ENCODE results near the gene APOH. TPM values are rescaled to one million over a fixed set of nuclear protein-coding genes. Genes with fewer than 3 reads are reported as not detected.
A peak's percentile ranks its signal among the peaks of the same experiment; 100 is the strongest.

The APOH gene
- total and polyA plus RNA-seq, 2 of the 13 experiments (the other 11 are each of a cell fraction or from before 2014, with no cell fraction given) = 4,846 to 5,748 TPM

DNA sequence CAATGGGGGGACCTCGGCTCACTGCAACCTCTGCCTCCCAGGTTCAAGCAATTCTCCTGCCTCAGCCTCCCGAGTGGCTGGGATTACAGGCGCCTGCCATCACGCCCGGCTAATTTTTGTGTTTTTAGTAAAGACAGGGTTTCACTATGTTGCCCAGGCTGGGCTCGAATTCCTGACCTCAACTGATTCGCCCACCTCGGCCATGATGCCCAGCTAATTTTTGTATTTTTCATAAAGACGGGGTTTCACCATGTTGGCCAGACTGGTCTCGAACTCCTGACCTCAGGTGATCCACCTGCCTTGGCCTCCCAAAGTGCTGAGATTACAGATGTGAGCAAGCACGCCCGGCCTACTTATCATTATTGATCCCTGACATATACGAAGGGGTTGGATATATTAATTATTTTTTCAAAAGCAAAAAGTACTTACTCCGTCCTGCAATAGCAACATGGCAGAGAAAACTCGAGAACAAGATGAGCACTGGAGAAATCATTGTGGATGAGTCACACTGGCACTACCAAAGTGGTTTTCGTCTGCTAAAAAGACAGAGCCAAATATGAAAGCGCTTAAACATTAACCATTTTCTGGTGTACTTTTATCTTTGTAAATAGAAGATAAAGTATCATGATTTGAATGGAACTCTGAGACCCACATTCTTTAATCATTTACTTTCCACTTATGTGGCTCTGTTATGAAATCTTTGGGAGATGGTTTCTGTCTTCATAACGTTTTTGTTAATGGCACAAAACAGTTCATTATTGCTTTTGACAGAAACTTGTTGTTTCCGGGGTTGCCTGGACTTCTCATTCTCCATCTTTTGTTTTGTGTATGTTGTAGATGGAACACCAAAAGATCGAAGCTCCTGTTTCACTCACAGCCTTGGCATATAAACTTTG, at the start of gene APOH (continued):
- TF ChIP-seq, protein P1, sequence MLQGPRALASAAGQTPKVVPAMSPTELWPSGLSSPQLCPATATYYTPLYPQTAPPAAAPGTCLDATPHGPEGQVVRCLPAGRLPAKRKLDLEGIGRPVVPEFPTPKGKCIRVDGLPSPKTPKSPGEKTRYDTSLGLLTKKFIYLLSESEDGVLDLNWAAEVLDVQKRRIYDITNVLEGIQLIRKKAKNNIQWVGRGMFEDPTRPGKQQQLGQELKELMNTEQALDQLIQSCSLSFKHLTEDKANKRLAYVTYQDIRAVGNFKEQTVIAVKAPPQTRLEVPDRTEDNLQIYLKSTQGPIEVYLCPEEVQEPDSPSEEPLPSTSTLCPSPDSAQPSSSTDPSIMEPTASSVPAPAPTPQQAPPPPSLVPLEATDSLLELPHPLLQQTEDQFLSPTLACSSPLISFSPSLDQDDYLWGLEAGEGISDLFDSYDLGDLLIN (CRISPR knock-in tag; IDR thresholded peaks at IDR 0.05; ENCODE audit: borderline replicate concordance) = no peak; the same call in 1 of the 2 replicates
- TF ChIP-seq SATB2 (CRISPR knock-in tag; IDR thresholded peaks at IDR 0.05) (peak; percentile 86; the same call in 1 of the 2 replicates), ZNF326 (CRISPR knock-in tag; IDR thresholded peaks at IDR 0.05; ENCODE audit: borderline replicate concordance) (no peak), EP300 (IDR thresholded peaks at IDR 0.05; ENCODE audit: low read depth in 2 of 2, low read length in 2 of 2) (peak in 1 of 2 experiments; percentile 93; a peak in 3 of 4 replicates), EP300 (CRISPR knock-in tag; IDR thresholded peaks at IDR 0.05; ENCODE audit: borderline replicate concordance) (peak; percentile 34; the same call in 1 of the 2 replicates), ELF3 (CRISPR knock-in tag; IDR thresholded peaks at IDR 0.05) (peak; percentile 58), RNF2 (conservative IDR thresholded peaks at IDR 0.05; ENCODE audit: low read depth) (no peak), ZNF792 (CRISPR knock-in tag; IDR thresholded peaks at IDR 0.05) (peak; percentile 82), KDM5B (CRISPR knock-in tag; IDR thresholded peaks at IDR 0.05; ENCODE audit: borderline replicate concordance) (0 out of 2 replicates have a peak, but pooled peaks have one; percentile 68), ISL2 (CRISPR knock-in tag; IDR thresholded peaks at IDR 0.05) (peak; percentile 94), KAT8 (CRISPR knock-in tag; IDR thresholded peaks at IDR 0.05) (peak; percentile 69), ETV6 (CRISPR knock-in tag; conservative IDR thresholded peaks at IDR 0.05) (no peak), ZNF496 (CRISPR knock-in tag; IDR thresholded peaks at IDR 0.05; ENCODE audit: insufficient replicate concordance) (no peak), ESRRA (CRISPR knock-in tag; IDR thresholded peaks at IDR 0.05; ENCODE audit: low read depth) (no peak), XBP1 (CRISPR knock-in tag; IDR thresholded peaks at IDR 0.05) (peak; percentile 85; the same call in 1 of the 2 replicates), NCOA5 (CRISPR knock-in tag; IDR thresholded peaks at IDR 0.05) (peak; percentile 46; the same call in 1 of the 2 replicates), ZNF776 (CRISPR knock-in tag; IDR thresholded peaks at IDR 0.05) (no peak), PITX1 (CRISPR knock-in tag; IDR thresholded peaks at IDR 0.05) (no peak; the same call in 1 of the 2 replicates), FOXM1 (CRISPR knock-in tag; IDR thresholded peaks at IDR 0.05) (no peak)
- TF ChIP-seq, protein P2, sequence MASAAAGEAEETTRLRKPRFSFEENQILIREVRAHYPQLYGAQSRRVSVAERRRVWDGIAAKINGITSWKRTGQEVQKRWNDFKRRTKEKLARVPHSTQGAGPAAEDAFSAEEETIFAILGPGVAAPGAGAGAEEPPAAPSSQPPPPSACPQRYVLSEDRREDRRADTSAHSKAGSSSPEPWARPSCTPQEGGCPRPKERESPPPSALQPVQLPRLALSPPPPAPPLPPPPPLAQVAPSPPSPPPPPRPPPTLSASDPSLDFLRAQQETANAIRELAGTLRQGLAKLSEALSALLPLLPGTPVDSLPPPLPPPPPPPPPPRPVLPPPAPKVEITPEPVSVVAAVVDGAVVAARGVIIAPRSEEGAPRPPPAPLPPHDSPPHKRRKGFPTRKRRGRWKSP (CRISPR knock-in tag; IDR thresholded peaks at IDR 0.05) = peak; percentile 41; the same call in 1 of the 2 replicates
- TF ChIP-seq, protein P3, sequence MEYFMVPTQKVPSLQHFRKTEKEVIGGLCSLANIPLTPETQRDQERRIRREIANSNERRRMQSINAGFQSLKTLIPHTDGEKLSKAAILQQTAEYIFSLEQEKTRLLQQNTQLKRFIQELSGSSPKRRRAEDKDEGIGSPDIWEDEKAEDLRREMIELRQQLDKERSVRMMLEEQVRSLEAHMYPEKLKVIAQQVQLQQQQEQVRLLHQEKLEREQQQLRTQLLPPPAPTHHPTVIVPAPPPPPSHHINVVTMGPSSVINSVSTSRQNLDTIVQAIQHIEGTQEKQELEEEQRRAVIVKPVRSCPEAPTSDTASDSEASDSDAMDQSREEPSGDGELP (IDR thresholded peaks at IDR 0.05; ENCODE audit: borderline replicate concordance, low read depth) = no peak
- TF ChIP-seq, protein P4, sequence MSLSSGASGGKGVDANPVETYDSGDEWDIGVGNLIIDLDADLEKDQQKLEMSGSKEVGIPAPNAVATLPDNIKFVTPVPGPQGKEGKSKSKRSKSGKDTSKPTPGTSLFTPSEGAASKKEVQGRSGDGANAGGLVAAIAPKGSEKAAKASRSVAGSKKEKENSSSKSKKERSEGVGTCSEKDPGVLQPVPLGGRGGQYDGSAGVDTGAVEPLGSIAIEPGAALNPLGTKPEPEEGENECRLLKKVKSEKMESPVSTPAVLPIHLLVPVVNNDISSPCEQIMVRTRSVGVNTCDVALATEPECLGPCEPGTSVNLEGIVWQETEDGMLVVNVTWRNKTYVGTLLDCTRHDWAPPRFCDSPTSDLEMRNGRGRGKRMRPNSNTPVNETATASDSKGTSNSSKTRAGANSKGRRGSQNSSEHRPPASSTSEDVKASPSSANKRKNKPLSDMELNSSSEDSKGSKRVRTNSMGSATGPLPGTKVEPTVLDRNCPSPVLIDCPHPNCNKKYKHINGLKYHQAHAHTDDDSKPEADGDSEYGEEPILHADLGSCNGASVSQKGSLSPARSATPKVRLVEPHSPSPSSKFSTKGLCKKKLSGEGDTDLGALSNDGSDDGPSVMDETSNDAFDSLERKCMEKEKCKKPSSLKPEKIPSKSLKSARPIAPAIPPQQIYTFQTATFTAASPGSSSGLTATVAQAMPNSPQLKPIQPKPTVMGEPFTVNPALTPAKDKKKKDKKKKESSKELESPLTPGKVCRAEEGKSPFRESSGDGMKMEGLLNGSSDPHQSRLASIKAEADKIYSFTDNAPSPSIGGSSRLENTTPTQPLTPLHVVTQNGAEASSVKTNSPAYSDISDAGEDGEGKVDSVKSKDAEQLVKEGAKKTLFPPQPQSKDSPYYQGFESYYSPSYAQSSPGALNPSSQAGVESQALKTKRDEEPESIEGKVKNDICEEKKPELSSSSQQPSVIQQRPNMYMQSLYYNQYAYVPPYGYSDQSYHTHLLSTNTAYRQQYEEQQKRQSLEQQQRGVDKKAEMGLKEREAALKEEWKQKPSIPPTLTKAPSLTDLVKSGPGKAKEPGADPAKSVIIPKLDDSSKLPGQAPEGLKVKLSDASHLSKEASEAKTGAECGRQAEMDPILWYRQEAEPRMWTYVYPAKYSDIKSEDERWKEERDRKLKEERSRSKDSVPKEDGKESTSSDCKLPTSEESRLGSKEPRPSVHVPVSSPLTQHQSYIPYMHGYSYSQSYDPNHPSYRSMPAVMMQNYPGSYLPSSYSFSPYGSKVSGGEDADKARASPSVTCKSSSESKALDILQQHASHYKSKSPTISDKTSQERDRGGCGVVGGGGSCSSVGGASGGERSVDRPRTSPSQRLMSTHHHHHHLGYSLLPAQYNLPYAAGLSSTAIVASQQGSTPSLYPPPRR (CRISPR knock-in tag; IDR thresholded peaks at IDR 0.05; ENCODE audit: borderline replicate concordance) = 0 out of 2 replicates have a peak, but pooled peaks have one; percentile 40

Measured in HepG2 (cell line).